ENCODE data around the gene TAS2R60. TPM values are rescaled to one million over a fixed set of nuclear protein-coding genes. Genes with fewer than 3 reads are reported as not detected.
"Not testable (repeated sequence)": the region's sequence is repeated elsewhere in the genome, so short reads cannot be mapped to it uniquely, and the experiment has no call there.

TAS2R60 gene
- total RNA-seq, 1 donor from 2014 or later = 0.35 TPM

GRCh38 chr7:143472071-143472689, 28.9 kb downstream of the TAS2R60 start:
- not testable (repeated sequence) for DNase-seq (ENCODE audit: low spot score)

DNA sequence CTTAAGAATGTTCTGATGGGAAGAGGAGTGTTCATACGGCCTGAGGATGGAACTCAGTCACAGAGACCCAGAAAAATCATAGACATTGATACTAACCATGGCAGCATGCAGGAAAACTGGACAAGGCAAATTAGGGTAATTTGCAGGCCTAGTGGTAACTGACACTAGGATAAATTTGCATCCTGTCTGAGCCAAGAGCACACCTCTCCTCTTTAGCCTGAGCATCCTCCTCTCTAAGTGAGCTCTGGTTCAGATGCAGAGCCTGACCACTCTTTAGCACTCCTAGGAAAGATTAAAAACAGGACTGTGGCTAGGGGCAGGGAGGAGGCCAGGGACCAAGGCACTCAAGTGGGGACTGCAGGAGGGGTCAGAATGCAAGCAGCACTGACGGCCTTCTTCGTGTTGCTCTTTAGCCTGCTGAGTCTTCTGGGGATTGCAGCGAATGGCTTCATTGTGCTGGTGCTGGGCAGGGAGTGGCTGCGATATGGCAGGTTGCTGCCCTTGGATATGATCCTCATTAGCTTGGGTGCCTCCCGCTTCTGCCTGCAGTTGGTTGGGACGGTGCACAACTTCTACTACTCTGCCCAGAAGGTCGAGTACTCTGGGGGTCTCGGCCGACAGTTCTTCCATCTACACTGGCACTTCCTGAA, 34.4 kb downstream of the TAS2R60 start, which contains the start of gene TAS2R41:
TSS of gene TAS2R41 (plus strand) at position 373 of the 650 bp plus-strand sequence. CDS start at position 373, 0 bp downstream.
- DNase-seq (ENCODE audit: low spot score) = no peak

GRCh38 chr7:143479055-143479766, 36.0 kb downstream of the TAS2R60 start:
- no peak for DNase-seq (ENCODE audit: low spot score)

DNA sequence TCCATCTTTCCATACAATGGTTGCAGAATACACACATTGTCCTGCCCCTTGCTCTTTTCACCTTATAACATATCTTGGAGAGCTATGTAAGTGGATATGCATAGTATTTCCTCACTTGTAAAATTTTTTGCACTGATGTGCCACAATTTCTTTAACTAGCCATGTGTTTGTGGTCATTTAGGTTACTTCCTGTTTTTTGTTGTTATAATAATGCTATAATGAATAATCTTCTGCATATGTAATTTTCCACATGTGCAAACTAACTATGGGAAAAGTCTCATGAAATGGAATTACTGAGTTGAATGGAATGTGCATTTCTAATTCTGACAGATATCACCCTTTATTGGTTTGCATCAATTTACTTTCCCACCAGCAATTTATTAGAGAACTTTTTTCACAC, 37.2 kb downstream of the TAS2R60 start:
- DNase-seq (ENCODE audit: low spot score) = no peak

DNA sequence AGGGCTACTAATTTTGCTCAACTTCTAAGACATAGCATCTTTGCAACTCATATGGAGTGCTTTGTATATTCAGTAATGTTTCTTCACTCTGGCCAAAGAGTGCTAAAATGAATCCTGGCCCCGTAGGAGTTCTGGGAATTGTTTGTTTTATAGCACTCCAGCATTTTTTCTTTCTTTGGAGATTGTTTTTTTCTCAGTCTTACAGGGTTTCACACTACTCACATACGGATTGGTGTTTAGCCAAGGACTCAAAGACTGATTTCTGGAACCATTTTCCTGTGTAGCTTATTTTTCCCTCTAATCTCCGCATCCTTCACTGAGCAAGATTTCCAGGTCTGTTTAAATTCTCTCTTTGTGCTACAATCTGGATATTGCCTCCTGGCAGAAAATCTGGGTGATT, 40.9 kb downstream of the TAS2R60 start:
- DNase-seq (ENCODE audit: low spot score) = no peak

DNA sequence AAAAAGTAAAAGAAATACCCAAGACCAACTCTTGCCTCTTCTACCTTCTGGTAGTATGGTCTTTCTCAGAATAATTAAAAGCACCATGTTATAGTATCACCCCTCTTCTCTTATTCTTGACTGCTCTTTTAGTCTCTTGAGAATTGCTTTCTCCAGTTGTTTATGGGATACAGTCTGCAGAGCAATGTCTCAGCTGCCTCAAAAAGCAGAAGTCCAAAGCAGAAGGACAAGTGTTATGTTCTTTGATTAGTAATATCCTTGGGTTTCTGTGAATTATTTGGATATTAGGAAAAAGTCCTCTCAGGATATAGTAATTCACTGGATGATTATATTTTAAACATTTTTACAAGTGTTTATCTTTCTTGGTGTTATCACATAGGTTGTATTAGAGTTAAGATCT, 41.8 kb downstream of the TAS2R60 start:
- DNase-seq (ENCODE audit: low spot score) = no peak

DNA sequence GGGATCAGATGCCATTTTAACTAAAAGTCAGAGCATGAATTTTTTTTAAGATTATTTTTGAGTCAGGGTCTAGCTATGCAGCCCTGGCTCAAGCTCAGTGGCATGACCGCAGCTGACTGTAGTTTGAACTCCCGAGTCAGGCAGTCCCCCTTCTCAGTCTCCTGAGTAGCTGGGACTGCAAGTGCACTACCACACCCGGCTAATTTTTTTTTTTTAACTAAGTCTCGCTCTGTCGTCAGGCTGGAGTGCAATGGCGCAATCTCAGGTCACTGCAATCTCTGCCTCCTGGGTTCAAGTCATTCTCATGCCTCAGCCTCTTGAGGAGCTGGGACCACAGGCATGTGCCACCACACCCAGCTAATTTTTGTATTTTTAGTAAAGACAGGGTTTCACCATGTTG, 42.2 kb downstream of the TAS2R60 start:
- no peak for DNase-seq (ENCODE audit: low spot score)

DNA sequence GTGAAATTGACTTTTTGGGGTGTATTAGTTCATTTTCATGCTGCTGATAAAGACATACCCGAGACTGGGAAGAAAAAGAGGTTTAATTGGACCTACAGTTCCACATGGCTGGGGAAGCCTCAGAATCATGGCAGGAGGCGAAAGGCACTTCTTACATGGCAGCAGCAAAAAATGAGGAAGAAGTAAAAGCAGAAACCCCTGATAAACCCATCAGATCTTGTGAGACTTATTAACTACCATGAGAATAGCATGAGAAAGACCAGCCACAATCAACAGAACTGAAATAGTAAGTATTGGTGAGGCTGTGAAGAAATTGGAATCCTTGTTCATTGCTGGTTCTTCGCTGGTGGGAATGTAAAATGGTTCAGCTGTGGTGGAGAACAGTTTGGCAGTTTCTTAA, 43.0 kb downstream of the TAS2R60 start:
- not testable (repeated sequence) for DNase-seq (ENCODE audit: low spot score)

- no peak for DNase-seq (ENCODE audit: low spot score)
Observed at GRCh38 chr7:143487061-143487460, 43.8 kb downstream of the TAS2R60 start.

DNA sequence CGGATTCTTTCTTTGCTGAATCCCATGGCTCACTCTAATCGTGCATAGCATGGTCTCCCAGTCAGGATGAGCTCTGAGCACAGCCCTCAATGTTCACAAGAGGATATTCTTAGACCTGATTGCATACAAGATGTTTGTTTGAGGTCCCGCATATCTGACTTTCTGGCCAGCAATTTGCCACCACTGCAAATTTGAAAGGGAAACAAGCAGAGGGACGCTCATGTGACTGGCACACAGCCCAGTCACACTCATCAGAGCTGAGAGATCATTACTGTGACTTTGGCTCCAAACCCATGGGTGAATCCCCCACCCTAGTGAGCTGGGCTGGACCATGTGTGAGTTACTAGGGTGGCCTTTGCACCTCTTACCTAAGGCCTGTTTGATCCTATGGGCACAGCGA, 44.3 kb downstream of the TAS2R60 start:
- DNase-seq (ENCODE audit: low spot score) = no peak

DNA sequence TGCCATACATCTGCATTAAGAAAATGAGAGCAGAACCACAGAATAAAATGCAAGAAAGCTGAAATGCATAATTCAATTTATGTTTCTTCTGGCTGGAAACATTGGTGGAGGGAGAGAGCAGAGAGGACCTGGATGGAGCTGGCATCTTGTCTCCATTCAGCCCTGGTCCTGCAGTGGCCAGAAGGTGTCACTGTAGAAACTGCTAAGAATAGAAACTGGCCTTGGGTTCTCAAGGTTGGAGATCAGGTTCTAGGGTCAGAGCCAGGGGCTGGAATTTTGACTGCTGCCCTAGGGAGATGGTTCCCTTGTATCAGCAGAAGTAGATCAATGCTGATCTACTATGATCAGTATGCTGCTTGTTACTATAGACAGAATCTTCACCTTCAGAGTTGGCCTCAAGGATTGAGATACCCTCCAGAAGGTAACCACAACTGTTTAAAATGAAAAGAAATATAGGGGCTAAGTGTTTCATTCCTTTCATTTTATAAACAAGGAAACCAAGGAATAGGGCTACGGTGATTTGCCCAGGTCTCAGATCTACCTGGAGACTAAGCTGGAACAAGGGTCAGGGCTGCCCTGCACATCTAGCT, 47.6 kb downstream of the TAS2R60 start:
- DNase-seq (ENCODE audit: low spot score) = no peak

DNA sequence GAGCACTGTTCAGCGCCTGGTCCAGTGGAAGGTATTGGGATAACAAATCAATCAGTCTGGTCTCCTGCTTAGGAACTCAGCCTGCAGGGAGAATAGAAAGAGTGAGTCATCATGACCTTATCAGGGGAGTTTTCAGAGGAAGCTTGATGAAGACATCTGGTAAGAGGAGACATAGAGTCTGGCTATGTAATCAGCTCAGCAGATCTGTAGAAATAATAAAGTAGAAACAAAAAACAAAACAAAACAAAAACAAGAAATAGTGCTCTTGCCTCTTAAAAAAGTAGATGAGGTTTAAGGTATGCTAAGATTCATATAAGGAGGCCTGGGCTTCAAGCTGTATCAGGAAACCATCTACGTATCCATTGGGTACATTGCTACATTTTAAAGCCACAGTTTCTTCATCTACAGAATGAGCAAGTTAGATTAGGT, 48.8 kb downstream of the TAS2R60 start:
- DNase-seq (ENCODE audit: low spot score) = no peak

DNA sequence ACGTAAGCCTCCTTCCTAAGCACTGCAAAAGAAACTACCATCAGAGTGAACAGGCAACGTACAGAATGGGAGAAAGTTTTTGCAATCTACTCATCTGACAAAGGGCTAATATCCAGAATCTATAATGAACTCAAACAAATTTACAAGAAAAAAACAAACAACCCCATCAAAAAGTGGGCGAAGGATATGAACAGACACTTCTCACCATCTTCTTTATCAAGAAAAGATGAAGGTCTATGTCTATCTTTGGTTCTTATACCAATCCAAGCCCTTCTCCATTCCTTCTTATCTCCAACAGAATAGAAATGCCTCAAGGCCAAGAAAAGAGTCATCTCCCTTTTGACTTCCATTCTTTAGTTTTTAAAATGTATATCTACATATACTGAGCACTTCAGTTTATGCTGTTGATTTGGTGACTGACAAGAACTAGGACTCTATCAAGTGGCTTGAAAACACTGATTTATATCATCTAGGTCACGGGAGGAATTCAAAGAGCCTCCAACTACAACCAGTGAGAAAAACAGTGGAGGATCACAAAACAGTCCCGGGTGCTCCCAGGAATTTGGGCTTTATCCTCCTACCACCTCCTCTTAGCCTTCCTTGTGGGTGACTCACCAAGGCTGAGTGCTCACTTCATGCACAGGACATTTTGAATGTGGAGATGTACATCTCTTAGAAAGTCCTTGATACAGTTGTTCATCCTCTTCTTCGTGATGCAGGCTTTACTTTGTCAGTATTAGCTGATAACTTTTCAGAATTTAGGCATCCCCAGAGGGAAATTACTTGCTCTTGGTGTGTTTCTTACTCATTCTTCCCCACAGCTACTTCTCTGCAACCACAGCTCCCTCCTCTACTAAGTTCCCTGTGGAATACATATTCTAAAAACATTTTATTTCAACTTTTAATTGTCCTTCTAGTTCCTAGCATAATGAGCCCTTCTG, 49.8 kb downstream of the TAS2R60 start:
- DNase-seq (ENCODE audit: low spot score) = no peak

- DNase-seq (ENCODE audit: low spot score) = no peak
Observed at GRCh38 chr7:143493751-143494150, 50.5 kb downstream of the TAS2R60 start.

Other genes with a start within 250 kb of the TAS2R60 start
- not detected for gene TAS2R40, start 221.4 kb upstream of the TAS2R60 start, total RNA-seq
- gene GSTK1, start 180.0 kb upstream of the TAS2R60 start, total RNA-seq = 177 TPM
- 3.7 TPM for gene TMEM139, start 158.5 kb upstream of the TAS2R60 start, total RNA-seq
- gene CASP2, start 155.1 kb upstream of the TAS2R60 start, total RNA-seq = 19.0 TPM
- gene CLCN1, start 127.3 kb upstream of the TAS2R60 start, total RNA-seq = 0.22 TPM
- 1.8 TPM for gene FAM131B, start 80.7 kb upstream of the TAS2R60 start, total RNA-seq
- 271 TPM for gene ZYX, start 62.1 kb upstream of the TAS2R60 start, total RNA-seq
- 0.22 TPM for gene EPHA1, start 34.6 kb upstream of the TAS2R60 start, total RNA-seq
- gene TAS2R41, start 34.4 kb downstream of the TAS2R60 start, total RNA-seq = not detected
- not detected for gene CTAGE15, start 128.3 kb downstream of the TAS2R60 start, total RNA-seq
- 0.87 TPM for gene TCAF2, start 177.5 kb downstream of the TAS2R60 start, total RNA-seq